Measurements from ENCODE around the gene CHN2.

CHN2 gene

GRCh38 chr7:29370531-29371314, 176.1 kb downstream of the CHN2 start:
- DNase-seq, result no peak

DNA sequence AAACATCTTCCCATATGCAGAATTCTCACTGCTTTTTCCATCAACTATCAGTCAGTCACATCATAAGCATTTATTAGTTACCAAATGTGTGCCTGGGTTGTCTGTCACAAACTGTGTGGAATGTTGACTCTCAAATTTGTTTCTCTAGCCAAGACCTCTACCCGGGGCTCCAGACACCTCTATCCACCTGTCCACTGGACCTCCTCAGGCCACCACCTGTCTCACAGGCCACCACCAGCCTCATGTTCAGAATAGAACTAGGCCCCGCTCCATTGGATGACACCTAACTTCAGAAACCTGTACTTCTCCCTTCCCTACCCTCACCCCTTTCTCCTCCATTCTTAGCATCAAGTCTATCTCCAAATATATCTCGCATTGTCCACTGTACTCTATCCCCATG, 176.9 kb downstream of the CHN2 start:
- no peak for DNase-seq

- no peak for DNase-seq
These were observed 177.9 kb downstream of the CHN2 start for GRCh38 chr7:29372351-29373090.

GRCh38 chr7:29375641-29376562, 181.3 kb downstream of the CHN2 start:
- DNase-seq, result no peak

DNA sequence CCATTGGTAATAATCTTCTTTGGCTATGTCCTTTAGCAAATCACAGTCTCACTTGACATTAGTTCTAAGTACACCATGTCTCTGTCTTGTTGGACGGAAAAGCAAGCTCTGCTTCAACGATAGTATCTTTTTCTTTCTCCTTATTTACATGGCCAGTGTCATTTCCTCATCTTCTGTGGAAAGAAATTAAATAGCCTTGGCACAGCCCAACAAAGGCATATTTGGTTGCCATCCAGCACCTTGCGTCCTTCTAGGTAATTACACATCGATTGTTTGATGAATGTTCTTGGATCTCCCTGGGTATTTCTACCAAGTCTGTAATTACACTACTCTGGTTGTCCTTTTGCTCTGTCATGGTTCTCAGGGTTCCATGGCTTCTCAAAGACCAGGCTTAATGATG, 183.1 kb downstream of the CHN2 start:
- DNase-seq, result no peak

- no peak for DNase-seq
These were observed 185.0 kb downstream of the CHN2 start for GRCh38 chr7:29379551-29379950.

DNA sequence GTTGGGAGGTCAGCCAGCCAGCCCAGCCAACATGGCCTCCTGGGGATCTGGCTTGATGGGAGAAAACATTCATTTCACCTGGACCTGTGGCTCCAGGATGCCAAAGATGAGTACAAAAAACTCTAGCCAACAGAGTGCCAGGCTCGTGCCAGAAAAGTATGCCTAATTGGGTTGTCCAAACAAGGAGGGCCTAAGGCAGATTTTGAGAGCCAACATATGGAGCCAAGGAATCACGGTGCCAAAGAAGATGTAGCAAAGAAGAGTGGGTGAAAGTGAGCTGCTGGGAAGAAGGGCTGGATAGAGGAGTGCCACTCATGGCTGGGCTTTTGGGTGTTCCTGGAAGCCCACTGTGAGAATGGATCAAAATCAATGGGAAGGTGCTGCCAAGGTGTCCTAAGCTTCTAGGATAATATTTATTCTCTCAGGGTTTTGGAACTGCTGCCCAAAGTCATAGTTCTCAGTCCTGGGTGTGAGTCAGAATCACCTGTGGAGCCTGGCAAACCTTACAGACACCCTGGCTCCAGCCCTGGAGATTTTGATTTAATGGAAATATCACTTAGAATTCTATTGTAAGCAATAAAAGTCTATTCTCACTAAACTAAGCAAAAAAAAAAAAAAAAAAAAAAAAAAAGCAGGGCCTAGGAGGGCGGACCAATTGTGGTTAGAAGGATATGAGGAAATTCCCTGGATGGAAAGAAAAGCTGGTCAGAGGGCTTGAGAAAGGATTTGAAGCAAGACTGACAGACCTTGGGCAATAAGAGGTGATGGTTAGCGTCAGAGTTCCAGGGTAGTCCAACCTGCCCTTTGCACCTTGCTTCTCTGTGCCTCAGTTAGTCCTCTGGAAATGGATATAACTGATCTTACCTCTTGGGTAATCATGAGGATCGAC, 186.9 kb downstream of the CHN2 start:
- DNase-seq, result no peak

GRCh38 chr7:29384277-29384676, 189.7 kb downstream of the CHN2 start:
- DNase-seq, result no peak

GRCh38 chr7:29385214-29385814, 190.7 kb downstream of the CHN2 start:
- no peak for DNase-seq

DNA sequence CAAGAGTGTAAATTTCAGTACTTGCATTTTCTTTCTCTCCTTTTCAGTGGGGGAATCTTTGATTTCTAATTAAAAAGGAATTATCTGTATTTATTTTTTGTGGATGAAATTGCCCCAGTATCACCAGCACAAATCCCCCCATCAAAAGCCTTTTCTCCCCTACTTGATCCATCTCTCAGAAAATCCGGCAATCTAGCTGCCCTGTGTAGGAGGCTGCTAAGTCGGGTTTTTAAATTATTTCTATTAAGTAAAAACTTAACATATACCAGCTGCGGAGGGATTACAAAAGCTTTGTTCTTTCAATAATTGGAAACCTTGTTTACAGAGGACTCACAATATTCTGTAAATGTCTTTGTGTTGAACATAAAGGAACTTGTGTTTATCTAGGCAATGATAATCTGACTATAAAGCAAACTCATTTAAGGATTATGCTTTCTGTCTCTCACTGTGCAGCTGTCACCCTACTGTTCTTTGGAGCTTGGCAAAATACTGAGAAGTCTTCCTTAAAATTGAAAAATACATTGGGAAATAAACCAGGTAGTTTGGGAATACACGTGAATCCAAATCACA, 191.7 kb downstream of the CHN2 start:
- DNase-seq, result no peak

GRCh38 chr7:29391262-29391661, 196.7 kb downstream of the CHN2 start:
- DNase-seq, result no peak

DNA sequence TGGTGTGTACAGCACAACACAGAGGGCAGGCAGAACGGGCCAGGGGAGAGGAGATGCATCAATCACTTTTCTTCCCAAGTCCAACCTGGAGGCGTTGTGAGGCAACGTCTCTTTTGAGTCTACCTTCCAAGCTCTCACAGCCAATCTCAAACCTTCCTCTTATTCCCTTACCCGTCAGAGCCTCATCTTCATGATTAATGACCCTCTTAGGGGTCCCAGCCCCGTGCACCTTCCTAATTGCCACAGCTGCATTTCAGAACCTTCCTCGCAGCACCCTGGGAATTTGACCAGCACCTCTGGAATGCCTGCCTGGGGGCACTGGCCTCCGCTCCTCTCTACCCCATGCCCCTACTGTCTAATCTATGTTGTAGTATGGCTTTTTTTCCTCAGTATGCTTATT, 199.7 kb downstream of the CHN2 start:
- DNase-seq, result no peak

GRCh38 chr7:29396563-29396962, 202.0 kb downstream of the CHN2 start:
- DNase-seq, result no peak

GRCh38 chr7:29397398-29397797, 202.8 kb downstream of the CHN2 start:
- no peak for DNase-seq

DNA sequence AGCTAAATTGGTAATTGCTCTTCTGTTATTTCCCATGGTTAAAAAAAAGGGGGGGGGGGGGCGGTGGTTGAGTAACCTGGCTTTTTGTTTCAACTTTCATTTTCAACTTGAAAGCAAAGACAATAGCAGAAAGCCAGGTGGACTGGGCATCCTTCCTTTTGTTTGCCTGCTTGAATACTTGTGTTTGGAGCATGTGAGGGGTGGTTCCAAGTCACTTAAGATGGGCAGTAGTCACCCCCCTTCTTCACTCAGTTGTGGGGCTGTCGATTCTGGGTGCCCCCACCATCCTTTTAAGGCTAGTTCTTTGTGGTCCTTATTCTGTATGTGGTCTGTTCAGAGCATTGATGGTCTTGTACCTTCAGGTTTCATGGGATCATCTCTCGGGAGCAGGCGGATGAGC, 203.4 kb downstream of the CHN2 start:
- DNase-seq, result no peak

DNA sequence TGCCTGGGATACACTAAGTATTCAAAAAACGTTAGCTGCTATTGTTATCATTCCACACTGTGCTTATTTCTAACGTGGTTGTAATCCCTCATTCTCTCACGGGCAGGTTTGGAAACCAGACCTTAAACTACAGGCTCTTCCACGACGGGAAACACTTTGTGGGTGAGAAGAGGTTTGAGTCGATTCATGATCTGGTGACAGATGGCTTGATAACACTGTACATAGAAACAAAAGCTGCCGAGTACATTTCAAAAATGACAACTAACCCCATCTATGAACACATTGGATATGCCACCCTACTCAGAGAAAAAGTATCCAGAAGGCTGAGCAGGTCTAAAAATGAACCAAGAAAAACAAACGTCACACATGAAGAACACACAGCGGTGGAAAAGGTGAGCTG, 205.9 kb downstream of the CHN2 start:
- no peak for DNase-seq

DNA sequence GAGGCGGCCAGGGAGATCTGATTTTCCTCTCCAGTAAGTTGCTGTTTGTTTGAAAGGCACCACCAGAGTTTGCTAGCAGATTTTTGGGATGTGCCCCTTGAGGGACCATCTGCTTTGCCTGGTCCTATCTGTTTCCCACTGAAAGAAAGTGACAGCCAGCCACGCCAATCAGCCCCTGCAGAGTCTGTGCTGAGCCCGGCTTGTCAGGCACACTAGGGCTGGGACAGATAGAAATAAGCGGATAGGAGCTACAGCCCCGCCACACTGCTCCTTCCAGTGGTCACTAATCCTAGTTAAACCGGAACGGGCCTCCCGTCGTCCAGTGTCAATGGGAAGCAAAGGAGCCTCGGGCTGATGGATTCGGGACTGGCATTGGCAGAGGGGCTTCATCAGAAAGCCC, 207.2 kb downstream of the CHN2 start:
- no peak for DNase-seq

- no peak for DNase-seq
These were observed 211.3 kb downstream of the CHN2 start for GRCh38 chr7:29405891-29406290.

GRCh38 chr7:29406366-29406765, 211.8 kb downstream of the CHN2 start:
- no peak for DNase-seq

- DNase-seq, result peak; percentile 27
These were observed 214.3 kb downstream of the CHN2 start for GRCh38 chr7:29408841-29409243.

DNA sequence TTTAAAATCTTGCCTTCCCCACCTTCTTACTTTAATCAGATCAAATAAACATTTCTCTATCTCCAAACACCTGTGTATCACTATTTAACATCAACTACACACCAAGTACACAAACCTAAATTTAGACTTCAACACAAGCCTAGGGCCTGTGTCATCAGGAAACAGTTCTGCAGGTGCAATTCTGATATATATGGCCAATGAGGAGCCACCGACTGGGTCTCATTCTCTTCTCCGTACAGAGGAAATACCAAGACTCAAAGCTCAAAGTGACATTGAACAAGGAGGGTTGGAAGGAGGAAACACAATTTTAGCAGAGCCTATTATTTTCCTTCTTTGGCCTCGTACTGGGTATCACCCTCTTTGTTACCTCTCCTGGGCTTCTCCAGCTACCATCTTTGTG, 216.4 kb downstream of the CHN2 start:
- no peak for DNase-seq

Measured in T-helper 9 cell (primary cell).